ENCODE measurements around the gene FBXO9. TPM values are rescaled to one million over a fixed set of nuclear protein-coding genes. Genes with fewer than 3 reads are reported as not detected.

The FBXO9 gene
- total RNA-seq, 3 donors from 2014 or later = 58.9 to 88.5 (median 68.5) TPM

DNA sequence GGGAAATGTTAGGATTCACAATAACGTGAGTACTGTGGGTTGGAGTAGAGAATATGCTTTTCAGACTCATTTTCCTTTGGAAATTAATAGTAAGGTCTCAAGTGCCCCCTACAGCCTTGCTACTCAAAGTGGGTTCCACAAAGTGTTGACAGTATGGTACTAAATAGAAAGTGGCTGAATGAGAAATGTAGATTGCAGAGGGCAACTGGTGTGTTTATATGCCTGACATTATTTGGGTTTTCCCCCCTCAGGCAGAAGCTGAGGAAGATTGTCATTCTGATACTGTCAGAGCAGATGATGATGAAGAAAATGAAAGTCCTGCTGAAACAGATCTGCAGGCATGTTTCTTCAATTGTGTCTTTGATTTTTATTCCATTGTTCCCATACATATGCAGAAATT lies 5.6 kb downstream of the FBXO9 start:
- no peak for TF ChIP-seq POLR2A (IDR thresholded peaks at IDR 0.05)
- TF ChIP-seq, protein P1, sequence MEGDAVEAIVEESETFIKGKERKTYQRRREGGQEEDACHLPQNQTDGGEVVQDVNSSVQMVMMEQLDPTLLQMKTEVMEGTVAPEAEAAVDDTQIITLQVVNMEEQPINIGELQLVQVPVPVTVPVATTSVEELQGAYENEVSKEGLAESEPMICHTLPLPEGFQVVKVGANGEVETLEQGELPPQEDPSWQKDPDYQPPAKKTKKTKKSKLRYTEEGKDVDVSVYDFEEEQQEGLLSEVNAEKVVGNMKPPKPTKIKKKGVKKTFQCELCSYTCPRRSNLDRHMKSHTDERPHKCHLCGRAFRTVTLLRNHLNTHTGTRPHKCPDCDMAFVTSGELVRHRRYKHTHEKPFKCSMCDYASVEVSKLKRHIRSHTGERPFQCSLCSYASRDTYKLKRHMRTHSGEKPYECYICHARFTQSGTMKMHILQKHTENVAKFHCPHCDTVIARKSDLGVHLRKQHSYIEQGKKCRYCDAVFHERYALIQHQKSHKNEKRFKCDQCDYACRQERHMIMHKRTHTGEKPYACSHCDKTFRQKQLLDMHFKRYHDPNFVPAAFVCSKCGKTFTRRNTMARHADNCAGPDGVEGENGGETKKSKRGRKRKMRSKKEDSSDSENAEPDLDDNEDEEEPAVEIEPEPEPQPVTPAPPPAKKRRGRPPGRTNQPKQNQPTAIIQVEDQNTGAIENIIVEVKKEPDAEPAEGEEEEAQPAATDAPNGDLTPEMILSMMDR (IDR thresholded peaks at IDR 0.05) = no peak
- TF ChIP-seq POLR2AphosphoS5 (IDR thresholded peaks at IDR 0.05) = no peak
- Histone ChIP-seq H3K4me3 (no peak overlapping the region), H3K36me3 (no peaks in the 10 kb centered on the region), H3K4me1 (peaks cover 0 to 7% of the 10 kb centered on the region in 2 donors), H3K27me3 (no peaks in the 10 kb centered on the region), H3K9me3 (no peaks in the 10 kb centered on the region), H3K27ac (no peak overlapping the region)
- intact Hi-C loops (cut with DNase I; ENCODE audit: low total_unique reads) = loop anchor here (5.0 kb wide), 1 partner anchor 106 kb away; no protein-coding TSS in a partner anchor
- DNase-seq (ENCODE audit: low spot score in 2 of 2) = no peak

DNA sequence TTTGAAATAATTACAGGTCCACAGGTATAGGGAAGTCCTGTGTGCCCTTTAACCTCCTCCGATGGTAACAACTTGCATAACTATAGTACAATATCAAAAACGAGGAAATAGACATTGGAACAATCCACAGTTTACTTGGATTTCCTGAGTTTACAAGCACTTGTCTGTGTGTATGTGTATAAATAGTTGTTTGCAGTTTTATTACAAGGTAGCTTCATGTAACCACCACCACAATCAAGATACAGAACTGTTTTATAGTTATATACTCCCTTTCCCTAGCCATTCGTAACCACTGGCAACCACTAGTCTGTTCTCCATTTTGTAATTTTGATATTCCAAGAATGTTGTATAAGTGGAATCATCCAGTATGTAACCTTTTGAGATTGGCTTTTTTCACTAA lies 9.1 kb downstream of the FBXO9 start:
- no peaks in the 10 kb centered on the region for H3K36me3 ChIP-seq
- no peak overlapping the region for H3K4me3 ChIP-seq
- H3K27me3 ChIP-seq = no peaks in the 10 kb centered on the region
- intact Hi-C loops (cut with DNase I; ENCODE audit: low total_unique reads) = loop anchor here (5.0 kb wide), 1 partner anchor 103 kb away; no protein-coding TSS in a partner anchor
- TF ChIP-seq POLR2A (IDR thresholded peaks at IDR 0.05) = no peak
- TF ChIP-seq, protein P1 (IDR thresholded peaks at IDR 0.05) = no peak
- no peak for TF ChIP-seq POLR2AphosphoS5 (IDR thresholded peaks at IDR 0.05)
- H3K9me3 ChIP-seq = no peaks in the 10 kb centered on the region
- DNase-seq (ENCODE audit: low spot score in 2 of 2) = no peak
- H3K27ac ChIP-seq = no peak overlapping the region
- no peaks in the 10 kb centered on the region for H3K4me1 ChIP-seq

DNA sequence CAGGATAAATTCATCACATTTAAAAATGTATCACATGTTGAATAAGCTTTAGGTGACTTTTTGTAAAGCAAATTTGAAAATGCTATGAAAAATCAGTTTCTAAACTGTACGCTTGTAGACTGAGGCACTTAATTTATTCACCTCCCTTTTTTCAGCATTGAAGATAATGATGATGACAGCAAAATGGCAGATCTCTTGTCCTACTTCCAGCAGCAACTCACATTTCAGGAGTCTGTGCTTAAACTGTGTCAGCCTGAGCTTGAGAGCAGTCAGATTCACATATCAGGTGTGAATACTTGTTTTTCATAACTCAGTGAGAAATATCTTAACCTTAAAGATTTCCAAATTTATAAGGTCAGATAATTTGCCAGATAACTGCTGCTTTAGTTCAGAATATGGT lies 15.6 kb downstream of the FBXO9 start:
- TF ChIP-seq POLR2A (IDR thresholded peaks at IDR 0.05) = no peak
- no peak for TF ChIP-seq POLR2AphosphoS5 (IDR thresholded peaks at IDR 0.05)
- TF ChIP-seq, protein P1 (IDR thresholded peaks at IDR 0.05) = no peak
- Histone ChIP-seq H3K9me3 (no peaks in the 10 kb centered on the region), H3K36me3 (peaks cover 7% of the 10 kb centered on the region), H3K4me1 (no peaks in the 10 kb centered on the region), H3K27me3 (no peaks in the 10 kb centered on the region), H3K4me3 (no peak overlapping the region), H3K27ac (no peak overlapping the region)
- intact Hi-C loops (cut with DNase I; ENCODE audit: low total_unique reads) = no loop called here
- no peak for DNase-seq (ENCODE audit: low spot score in 2 of 2)

DNA sequence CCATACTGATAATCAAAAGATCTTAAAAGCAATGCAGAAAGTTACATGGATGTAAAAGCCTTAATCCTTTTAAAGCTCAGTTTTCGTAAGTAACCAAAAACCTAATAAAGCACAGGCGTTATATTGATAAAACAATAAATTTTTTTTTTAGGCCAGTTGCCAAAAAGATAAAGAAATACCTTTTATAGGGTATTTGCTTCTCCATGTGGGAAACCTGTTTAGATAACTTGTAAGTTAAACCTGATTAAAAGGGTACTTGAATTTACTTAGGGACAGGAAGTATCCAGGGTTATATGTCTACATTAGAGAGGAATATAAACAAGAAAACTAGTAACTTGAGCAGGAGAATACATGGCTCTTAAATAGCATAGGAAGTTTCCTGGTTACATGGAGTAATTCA lies 21.1 kb downstream of the FBXO9 start:
- DNase-seq (ENCODE audit: low spot score in 2 of 2) = no peak
- TF ChIP-seq, protein P1 (IDR thresholded peaks at IDR 0.05) = no peak
- TF ChIP-seq POLR2AphosphoS5 (IDR thresholded peaks at IDR 0.05) (no peak), POLR2A (IDR thresholded peaks at IDR 0.05) (no peak)
- Histone ChIP-seq H3K4me3 (no peak overlapping the region), H3K36me3 (peaks cover 7% of the 10 kb centered on the region), H3K4me1 (no peaks in the 10 kb centered on the region), H3K9me3 (no peaks in the 10 kb centered on the region), H3K27me3 (no peaks in the 10 kb centered on the region), H3K27ac (no peak overlapping the region)
- intact Hi-C loops (cut with DNase I; ENCODE audit: low total_unique reads) = no loop called here

DNA sequence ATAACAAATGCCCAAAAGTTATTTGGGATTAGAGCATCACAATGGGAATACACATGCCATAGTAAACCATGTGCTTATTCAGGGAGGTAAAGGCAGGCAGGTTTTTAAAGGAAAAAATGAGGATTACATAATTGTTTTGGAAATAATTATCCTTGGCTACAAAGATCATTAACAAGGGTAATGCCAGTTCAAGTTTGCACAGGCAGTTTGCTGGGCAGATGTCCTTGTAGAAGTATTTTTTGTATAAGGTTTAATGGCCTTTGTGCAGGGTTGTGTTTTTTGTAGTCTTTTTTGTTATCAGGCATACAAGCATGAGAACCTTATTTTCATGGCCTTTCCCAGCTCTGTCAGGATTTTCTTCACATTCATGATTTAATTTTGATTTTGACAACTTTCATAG lies 24.7 kb downstream of the FBXO9 start:
- no peak for TF ChIP-seq POLR2AphosphoS5 (IDR thresholded peaks at IDR 0.05)
- TF ChIP-seq POLR2A (IDR thresholded peaks at IDR 0.05) = no peak
- H3K4me3 ChIP-seq = no peak overlapping the region

DNA sequence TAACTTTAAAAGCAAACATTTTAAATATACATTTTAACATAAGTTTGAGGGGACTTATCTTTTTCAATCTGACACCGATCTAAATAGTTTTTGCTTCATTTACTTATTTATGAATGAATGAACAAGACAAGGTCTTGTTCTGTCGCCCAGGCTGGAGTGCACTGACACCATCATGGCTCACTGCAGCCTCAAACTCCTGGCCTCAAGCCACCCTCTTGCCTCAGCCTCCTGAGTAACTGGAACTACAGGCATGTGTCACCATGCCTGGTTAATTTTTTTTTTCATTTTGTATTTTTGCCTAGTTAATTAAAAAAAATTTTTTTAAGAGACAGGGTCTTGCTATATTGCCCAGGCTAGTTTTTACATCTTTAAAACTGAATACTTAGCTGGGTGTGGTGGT lies 25.4 kb downstream of the FBXO9 start:
- H3K4me1 ChIP-seq = no peaks in the 10 kb centered on the region
- TF ChIP-seq POLR2AphosphoS5 (IDR thresholded peaks at IDR 0.05) (no peak), POLR2A (IDR thresholded peaks at IDR 0.05) (no peak)
- TF ChIP-seq, protein P1 (IDR thresholded peaks at IDR 0.05) = no peak
- no peaks in the 10 kb centered on the region for H3K27me3 ChIP-seq
- H3K36me3 ChIP-seq = peaks cover 19% of the 10 kb centered on the region
- intact Hi-C loops (cut with DNase I; ENCODE audit: low total_unique reads) = no loop called here
- H3K27ac ChIP-seq = no peak overlapping the region
- H3K4me3 ChIP-seq = no peak overlapping the region
- DNase-seq (ENCODE audit: low spot score in 2 of 2) = no peak
- no peaks in the 10 kb centered on the region for H3K9me3 ChIP-seq

More for the DNA sequence above, 24.7 kb downstream of the FBXO9 start:
- H3K9me3 ChIP-seq = no peaks in the 10 kb centered on the region
- no peaks in the 10 kb centered on the region for H3K27me3 ChIP-seq
- H3K27ac ChIP-seq = no peak overlapping the region
- H3K36me3 ChIP-seq = peaks cover 19% of the 10 kb centered on the region
- intact Hi-C loops (cut with DNase I; ENCODE audit: low total_unique reads) = no loop called here
- DNase-seq (ENCODE audit: low spot score in 2 of 2) = no peak
- no peaks in the 10 kb centered on the region for H3K4me1 ChIP-seq

Measured in breast epithelium (tissue), 4 donors.